ENCODE results near the gene OR2T27. TPM values are rescaled to one million over a fixed set of nuclear protein-coding genes. Genes with fewer than 3 reads are reported as not detected.
A peak's percentile ranks its signal among the peaks of the same experiment; 100 is the strongest.

OR2T27 gene
- total RNA-seq, 1 experiment from 2014 or later: not detected

DNA sequence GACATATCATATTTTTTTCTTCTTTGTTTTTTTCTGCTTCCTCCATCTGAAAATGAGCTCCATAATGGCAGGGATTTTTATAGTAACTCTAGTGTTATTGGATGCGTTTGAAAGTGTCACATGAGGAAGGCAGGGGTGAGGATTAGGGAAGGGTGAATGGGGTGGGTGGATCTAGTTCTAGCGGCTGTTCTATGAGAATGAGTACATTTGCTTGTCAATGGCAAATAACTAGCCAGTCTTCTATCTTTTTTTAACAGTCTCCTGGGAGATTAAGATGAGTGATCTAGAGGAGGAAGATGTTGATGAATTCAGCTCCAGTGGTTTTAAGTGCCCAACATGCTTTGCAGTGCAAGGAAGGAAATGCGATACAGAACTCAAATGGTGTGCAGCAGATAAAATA, 41.4 kb upstream of the OR2T27 start (continued):
- TF ChIP-seq, protein P1, sequence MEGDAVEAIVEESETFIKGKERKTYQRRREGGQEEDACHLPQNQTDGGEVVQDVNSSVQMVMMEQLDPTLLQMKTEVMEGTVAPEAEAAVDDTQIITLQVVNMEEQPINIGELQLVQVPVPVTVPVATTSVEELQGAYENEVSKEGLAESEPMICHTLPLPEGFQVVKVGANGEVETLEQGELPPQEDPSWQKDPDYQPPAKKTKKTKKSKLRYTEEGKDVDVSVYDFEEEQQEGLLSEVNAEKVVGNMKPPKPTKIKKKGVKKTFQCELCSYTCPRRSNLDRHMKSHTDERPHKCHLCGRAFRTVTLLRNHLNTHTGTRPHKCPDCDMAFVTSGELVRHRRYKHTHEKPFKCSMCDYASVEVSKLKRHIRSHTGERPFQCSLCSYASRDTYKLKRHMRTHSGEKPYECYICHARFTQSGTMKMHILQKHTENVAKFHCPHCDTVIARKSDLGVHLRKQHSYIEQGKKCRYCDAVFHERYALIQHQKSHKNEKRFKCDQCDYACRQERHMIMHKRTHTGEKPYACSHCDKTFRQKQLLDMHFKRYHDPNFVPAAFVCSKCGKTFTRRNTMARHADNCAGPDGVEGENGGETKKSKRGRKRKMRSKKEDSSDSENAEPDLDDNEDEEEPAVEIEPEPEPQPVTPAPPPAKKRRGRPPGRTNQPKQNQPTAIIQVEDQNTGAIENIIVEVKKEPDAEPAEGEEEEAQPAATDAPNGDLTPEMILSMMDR (IDR thresholded peaks at IDR 0.05 in 2 of 3, conservative IDR thresholded peaks at IDR 0.05 in 1 of 3; ENCODE audit: borderline replicate concordance in 1 of 3, insufficient read depth in 1 of 3, low read depth in 2 of 3, low read length in 2 of 3): no peak
- TF ChIP-seq ZFX (IDR thresholded peaks at IDR 0.05): no peak
- no peak for TF ChIP-seq RAD21 (IDR thresholded peaks at IDR 0.05; ENCODE audit: low read depth)
- TF ChIP-seq YY1 (IDR thresholded peaks at IDR 0.05; ENCODE audit: extremely low read depth, insufficient replicate concordance, low read depth, low read length): no peak
- no peak for TF ChIP-seq EZH2 (IDR thresholded peaks at IDR 0.05)
- TF ChIP-seq CBX3 (IDR thresholded peaks at IDR 0.05; ENCODE audit: low read depth): no peak
- TF ChIP-seq CEBPB (IDR thresholded peaks at IDR 0.05; ENCODE audit: low read depth): no peak
- TF ChIP-seq, protein P2, sequence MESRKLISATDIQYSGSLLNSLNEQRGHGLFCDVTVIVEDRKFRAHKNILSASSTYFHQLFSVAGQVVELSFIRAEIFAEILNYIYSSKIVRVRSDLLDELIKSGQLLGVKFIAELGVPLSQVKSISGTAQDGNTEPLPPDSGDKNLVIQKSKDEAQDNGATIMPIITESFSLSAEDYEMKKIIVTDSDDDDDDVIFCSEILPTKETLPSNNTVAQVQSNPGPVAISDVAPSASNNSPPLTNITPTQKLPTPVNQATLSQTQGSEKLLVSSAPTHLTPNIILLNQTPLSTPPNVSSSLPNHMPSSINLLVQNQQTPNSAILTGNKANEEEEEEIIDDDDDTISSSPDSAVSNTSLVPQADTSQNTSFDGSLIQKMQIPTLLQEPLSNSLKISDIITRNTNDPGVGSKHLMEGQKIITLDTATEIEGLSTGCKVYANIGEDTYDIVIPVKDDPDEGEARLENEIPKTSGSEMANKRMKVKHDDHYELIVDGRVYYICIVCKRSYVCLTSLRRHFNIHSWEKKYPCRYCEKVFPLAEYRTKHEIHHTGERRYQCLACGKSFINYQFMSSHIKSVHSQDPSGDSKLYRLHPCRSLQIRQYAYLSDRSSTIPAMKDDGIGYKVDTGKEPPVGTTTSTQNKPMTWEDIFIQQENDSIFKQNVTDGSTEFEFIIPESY (IDR thresholded peaks at IDR 0.05; ENCODE audit: extremely low read depth, insufficient replicate concordance, low read length): no peak

DNA sequence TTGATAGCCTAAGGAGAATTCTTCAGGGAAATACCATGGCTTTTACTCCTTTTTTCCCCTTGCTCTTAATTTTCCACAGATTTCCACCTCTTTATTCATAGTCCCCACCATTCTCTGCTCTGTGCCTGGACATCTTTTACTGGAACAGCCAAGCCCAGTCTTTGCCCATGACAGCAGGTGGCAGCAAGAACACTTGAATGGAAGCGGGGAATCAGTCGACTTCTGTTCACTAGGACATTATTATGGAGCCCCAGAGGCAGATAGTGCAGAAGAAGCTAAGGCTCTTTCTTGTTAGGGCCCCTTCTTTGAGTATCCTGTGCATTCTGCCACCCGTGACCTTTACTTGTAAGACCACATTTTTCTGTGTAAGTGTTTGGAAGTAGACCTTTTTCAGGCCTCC, 40.9 kb upstream of the OR2T27 start:
- ChIA-PET CTCF (interaction anchor here (1.5 kb wide), 1 partner anchor 142 kb away, joined by 3 read pairs; the partner anchor contains the start of gene ZNF672), POLR2A (no interaction called here), RAD21 (ENCODE audit: low non-redundant PET in 1 of 2, low total read pairs in 2 of 2, uncharacterized antibody in 2 of 2, unreplicated experiment in 2 of 2) (no interaction called here)
- TF ChIP-seq RAD21 (IDR thresholded peaks at IDR 0.05; ENCODE audit: low read depth) (peak; percentile 55), YY1 (IDR thresholded peaks at IDR 0.05; ENCODE audit: extremely low read depth, insufficient replicate concordance, low read depth, low read length) (no peak), ZFX (IDR thresholded peaks at IDR 0.05) (no peak)
- TF ChIP-seq, protein P1 (IDR thresholded peaks at IDR 0.05 in 2 of 3, conservative IDR thresholded peaks at IDR 0.05 in 1 of 3; ENCODE audit: borderline replicate concordance in 1 of 3, insufficient read depth in 1 of 3, low read depth in 2 of 3, low read length in 2 of 3): peak; percentile 26 to 31 (median 26); a peak in 2 of 6 replicates
- DNase-seq (ENCODE audit: low read depth, low spot score) (no peak), ATAC-seq (peak; percentile 70)
- no peaks in the 10 kb centered on the region for H3K27me3 ChIP-seq (ENCODE audit: insufficient read depth, low read length)
- H2AFZ ChIP-seq (ENCODE audit: low read depth, low read length, poor library complexity, severe bottlenecking): no peak overlapping the region
- H3K4me1 ChIP-seq (ENCODE audit: control insufficient read depth in 1 of 2, insufficient read depth in 2 of 2, low read length in 2 of 2): no peaks in the 10 kb centered on the region
- H3K9me3 ChIP-seq (ENCODE audit: control insufficient read depth in 1 of 2, insufficient read depth in 1 of 2, low read depth in 1 of 2, low read length in 2 of 2): no peaks in the 10 kb centered on the region
- intact Hi-C loops (cut with micrococcal nuclease): loop anchor here (1.0 kb wide), 1 partner anchor 111 kb away; no protein-coding TSS in a partner anchor
- no peaks in the 10 kb centered on the region for H3K36me3 ChIP-seq (ENCODE audit: control insufficient read depth in 1 of 2, insufficient read depth in 2 of 2, low read length in 2 of 2)
- no peak overlapping the region for H3K9ac ChIP-seq (ENCODE audit: low read length)
- H3K79me2 ChIP-seq (ENCODE audit: insufficient read depth, low read length): no peaks in the 10 kb centered on the region
- H3K4me3 ChIP-seq (replicated peaks in 1 of 2; ENCODE audit: low read depth in 1 of 2, low read length in 2 of 2): no peak overlapping the region
- no TSS peak for BruUV-seq (replicated peaks)
- no peak overlapping the region for H3K27ac ChIP-seq (ENCODE audit: low read depth, low read length)
- no peaks in the 10 kb centered on the region for H3K9me2 ChIP-seq (ENCODE audit: insufficient read depth)
- H4K20me1 ChIP-seq (ENCODE audit: insufficient read depth): no peaks in the 10 kb centered on the region
- H3K4me2 ChIP-seq (ENCODE audit: low read length): no peak overlapping the region

Measured in HCT116 (cell line).